Measurements from ENCODE around the gene PTPN13. TPM values are rescaled to one million over a fixed set of nuclear protein-coding genes. Genes with fewer than 3 reads are reported as not detected.

PTPN13 gene
- total RNA-seq, 3 donors from 2014 or later = 36.3 to 49.6 (median 41.3) TPM

DNA sequence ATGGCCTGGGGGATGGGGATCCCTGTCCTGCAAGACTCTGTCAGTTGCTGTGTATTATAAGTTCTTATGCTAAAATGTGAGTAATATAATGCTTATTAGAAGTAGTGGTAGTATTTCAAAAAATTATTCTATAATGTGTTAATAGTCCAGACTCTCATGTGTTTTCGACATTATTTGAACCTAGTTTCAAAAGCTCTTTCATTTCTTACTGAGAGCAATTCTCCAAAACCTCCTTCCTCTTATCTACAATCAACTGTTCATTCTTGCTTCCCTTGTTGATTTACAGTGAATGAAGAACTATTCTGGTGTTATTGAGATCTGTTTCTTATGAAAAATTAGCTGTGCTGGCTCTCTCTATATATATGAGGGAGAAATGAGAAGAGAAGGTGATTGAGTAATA, 32.9 kb upstream of the PTPN13 start:
- DNase-seq (ENCODE audit: low spot score in 2 of 2) = no peak
- Histone ChIP-seq H3K27me3 (no peaks in the 10 kb centered on the region), H3K4me1 (no peaks in the 10 kb centered on the region), H3K36me3 (no peaks in the 10 kb centered on the region), H3K27ac (no peak overlapping the region), H3K4me3 (no peak overlapping the region), H3K9me3 (no peaks in the 10 kb centered on the region)
- TF ChIP-seq POLR2A (IDR thresholded peaks at IDR 0.05) = no peak
- no peak for TF ChIP-seq POLR2AphosphoS5 (IDR thresholded peaks at IDR 0.05)
- TF ChIP-seq, protein P1, sequence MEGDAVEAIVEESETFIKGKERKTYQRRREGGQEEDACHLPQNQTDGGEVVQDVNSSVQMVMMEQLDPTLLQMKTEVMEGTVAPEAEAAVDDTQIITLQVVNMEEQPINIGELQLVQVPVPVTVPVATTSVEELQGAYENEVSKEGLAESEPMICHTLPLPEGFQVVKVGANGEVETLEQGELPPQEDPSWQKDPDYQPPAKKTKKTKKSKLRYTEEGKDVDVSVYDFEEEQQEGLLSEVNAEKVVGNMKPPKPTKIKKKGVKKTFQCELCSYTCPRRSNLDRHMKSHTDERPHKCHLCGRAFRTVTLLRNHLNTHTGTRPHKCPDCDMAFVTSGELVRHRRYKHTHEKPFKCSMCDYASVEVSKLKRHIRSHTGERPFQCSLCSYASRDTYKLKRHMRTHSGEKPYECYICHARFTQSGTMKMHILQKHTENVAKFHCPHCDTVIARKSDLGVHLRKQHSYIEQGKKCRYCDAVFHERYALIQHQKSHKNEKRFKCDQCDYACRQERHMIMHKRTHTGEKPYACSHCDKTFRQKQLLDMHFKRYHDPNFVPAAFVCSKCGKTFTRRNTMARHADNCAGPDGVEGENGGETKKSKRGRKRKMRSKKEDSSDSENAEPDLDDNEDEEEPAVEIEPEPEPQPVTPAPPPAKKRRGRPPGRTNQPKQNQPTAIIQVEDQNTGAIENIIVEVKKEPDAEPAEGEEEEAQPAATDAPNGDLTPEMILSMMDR (IDR thresholded peaks at IDR 0.05) = no peak
- intact Hi-C loops (cut with DNase I; ENCODE audit: low total_unique reads) = no loop called here

DNA sequence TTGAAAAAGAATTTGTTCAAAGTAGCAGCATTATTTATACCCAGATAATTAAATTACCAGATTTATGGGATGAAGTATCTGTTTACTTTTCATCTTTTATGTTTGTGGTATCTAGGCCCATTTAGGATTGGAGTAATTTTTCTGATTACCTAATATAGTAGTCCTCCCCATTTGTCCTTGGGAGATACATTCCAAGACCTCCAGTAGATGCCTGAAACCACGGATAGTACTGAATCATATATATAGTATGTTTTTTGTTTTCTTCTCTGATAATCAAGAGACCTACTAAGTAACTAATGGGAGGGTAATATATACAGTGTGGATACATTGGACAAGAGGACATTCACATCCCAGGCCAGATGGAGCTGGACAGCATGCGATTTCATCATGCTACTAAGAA, 30.7 kb upstream of the PTPN13 start:
- intact Hi-C loops (cut with DNase I; ENCODE audit: low total_unique reads) = no loop called here
- H3K36me3 ChIP-seq = no peaks in the 10 kb centered on the region
- no peaks in the 10 kb centered on the region for H3K27me3 ChIP-seq
- no peaks in the 10 kb centered on the region for H3K9me3 ChIP-seq
- no peak overlapping the region for H3K27ac ChIP-seq
- H3K4me1 ChIP-seq = no peaks in the 10 kb centered on the region
- TF ChIP-seq POLR2AphosphoS5 (IDR thresholded peaks at IDR 0.05) (no peak), POLR2A (IDR thresholded peaks at IDR 0.05) (no peak)
- TF ChIP-seq, protein P1 (IDR thresholded peaks at IDR 0.05) = no peak
- DNase-seq (ENCODE audit: low spot score in 2 of 2) = no peak
- no peak overlapping the region for H3K4me3 ChIP-seq

DNA sequence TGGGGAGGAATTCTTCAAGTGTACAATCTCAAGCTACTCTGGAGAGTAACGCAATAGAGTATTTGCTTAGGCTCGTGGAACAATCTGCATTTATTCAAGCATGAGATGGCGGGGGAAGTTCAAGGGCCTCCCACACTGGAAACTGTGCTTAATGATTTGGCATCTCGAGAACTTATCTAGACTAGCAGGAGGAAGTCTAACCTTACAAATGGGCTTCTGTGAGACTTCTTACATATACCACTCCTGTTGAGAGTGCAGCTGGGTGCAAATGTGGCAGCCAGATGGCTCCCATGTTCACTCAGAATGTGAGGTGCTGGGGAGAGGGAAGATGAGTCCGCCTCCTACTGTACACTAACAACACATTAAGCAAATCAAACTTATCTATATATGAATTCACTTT, 29.3 kb upstream of the PTPN13 start:
- Histone ChIP-seq H3K4me3 (no peak overlapping the region), H3K36me3 (no peaks in the 10 kb centered on the region), H3K4me1 (no peaks in the 10 kb centered on the region), H3K27ac (no peak overlapping the region), H3K27me3 (no peaks in the 10 kb centered on the region), H3K9me3 (no peaks in the 10 kb centered on the region)
- TF ChIP-seq POLR2AphosphoS5 (IDR thresholded peaks at IDR 0.05) (no peak), POLR2A (IDR thresholded peaks at IDR 0.05) (no peak)
- TF ChIP-seq, protein P1 (IDR thresholded peaks at IDR 0.05) = no peak
- intact Hi-C loops (cut with DNase I; ENCODE audit: low total_unique reads) = no loop called here
- no peak for DNase-seq (ENCODE audit: low spot score in 2 of 2)

DNA sequence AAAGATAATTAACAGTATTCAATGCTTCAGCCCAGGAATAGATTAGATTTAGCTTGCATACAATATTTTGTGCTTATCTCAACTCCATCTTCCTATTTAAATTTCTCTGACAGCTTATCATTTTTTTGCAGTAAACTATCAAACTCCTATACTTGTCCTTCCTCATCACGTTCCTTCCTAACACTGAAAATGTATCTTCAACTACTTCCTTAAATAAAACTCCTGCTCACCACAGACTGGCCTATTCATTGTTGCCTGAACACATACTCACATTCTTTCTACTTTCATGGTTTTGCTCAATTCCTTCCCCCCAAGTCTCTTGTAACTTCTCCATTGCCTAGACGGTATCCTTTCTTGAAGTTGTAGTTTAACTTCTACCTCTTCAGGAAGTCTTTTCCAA, 28.5 kb upstream of the PTPN13 start:
- Histone ChIP-seq H3K27ac (no peak overlapping the region), H3K4me1 (no peaks in the 10 kb centered on the region), H3K27me3 (no peaks in the 10 kb centered on the region), H3K4me3 (no peak overlapping the region), H3K9me3 (no peaks in the 10 kb centered on the region), H3K36me3 (no peaks in the 10 kb centered on the region)
- DNase-seq (ENCODE audit: low spot score in 2 of 2) = no peak
- intact Hi-C loops (cut with DNase I; ENCODE audit: low total_unique reads) = no loop called here
- no peak for TF ChIP-seq POLR2A (IDR thresholded peaks at IDR 0.05)

DNA sequence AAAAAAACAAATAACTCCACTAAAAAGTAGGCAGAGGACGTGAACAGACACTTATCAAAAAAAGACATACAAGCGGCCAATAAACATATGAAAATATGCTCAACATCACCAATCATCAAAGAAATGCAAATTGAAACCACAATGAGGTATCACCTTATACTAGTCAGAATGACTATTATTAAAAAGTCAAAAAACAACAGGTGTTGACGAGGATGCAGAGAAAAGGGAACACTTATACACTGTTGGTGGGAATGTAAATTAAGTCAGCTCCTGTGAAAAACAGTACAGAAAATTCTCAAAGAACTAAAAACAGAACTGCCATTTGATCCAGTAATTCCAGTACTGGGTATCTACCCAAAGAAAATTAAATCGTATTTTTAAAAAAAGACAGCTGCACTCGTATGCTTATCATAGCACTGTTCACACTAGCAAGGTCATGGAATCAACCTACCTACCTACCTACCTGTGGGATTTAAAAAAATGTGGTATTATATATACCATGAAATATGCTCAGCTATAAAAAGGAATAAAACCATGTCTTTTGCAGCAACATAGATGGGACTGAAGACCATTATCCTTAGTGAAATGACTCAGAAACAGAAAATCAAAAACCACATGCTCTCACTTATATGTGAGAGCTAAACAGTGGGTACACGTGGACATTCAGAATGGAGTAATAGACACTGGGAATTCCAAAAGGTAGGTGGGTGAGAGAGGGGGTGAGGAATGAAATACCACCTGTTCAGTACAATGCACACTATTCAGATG, 24.8 kb upstream of the PTPN13 start:
- Histone ChIP-seq H3K4me1 (no peaks in the 10 kb centered on the region), H3K27ac (no peak overlapping the region), H3K36me3 (no peaks in the 10 kb centered on the region), H3K4me3 (no peak overlapping the region), H3K27me3 (no peaks in the 10 kb centered on the region), H3K9me3 (no peaks in the 10 kb centered on the region)
- intact Hi-C loops (cut with DNase I; ENCODE audit: low total_unique reads) = no loop called here
- no peak for DNase-seq (ENCODE audit: low spot score in 2 of 2)
- TF ChIP-seq POLR2AphosphoS5 (IDR thresholded peaks at IDR 0.05) = no peak

DNA sequence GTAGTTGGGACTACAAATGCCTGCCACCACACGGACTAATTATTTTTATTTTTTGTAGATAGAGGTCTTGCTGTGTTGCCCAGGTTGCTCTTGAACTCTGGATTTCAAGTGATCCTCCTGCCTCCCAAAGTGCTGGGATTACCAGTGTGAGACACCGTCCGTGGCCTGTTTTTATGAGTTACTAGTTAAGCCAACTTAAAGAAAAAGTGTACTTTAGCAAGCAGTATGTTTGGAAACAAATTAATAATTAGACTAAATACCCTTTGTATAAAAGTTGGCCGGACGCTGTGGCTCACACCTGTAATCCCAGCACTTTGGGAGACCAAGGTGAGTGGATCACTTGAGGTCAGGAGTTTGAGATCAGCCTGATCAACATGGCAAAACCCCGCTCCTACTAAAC, 14.2 kb upstream of the PTPN13 start:
- no peaks in the 10 kb centered on the region for H3K36me3 ChIP-seq
- H3K9me3 ChIP-seq = no peaks in the 10 kb centered on the region
- H3K27me3 ChIP-seq = no peaks in the 10 kb centered on the region
- H3K27ac ChIP-seq = no peak overlapping the region
- no peak overlapping the region for H3K4me3 ChIP-seq
- TF ChIP-seq POLR2AphosphoS5 (IDR thresholded peaks at IDR 0.05) (no peak), POLR2A (IDR thresholded peaks at IDR 0.05) (no peak)
- TF ChIP-seq, protein P1 (IDR thresholded peaks at IDR 0.05) = no peak
- H3K4me1 ChIP-seq = no peaks in the 10 kb centered on the region
- no peak for DNase-seq (ENCODE audit: low spot score in 2 of 2)
- intact Hi-C loops (cut with DNase I; ENCODE audit: low total_unique reads) = no loop called here

All from breast epithelium (tissue), 4 donors.